AG10803 (cell line): Measurements from ENCODE around the gene SRGAP2B.
"Not testable (repeated sequence)": the region's sequence is repeated elsewhere in the genome, so short reads cannot be mapped to it uniquely, and the experiment has no call there.

Experiments used
- DNase-seq: peaks from one replicate; pipeline ENCODE4 v3.0.0; 2010; ENCODE audit warnings: low read depth
- H3K4me3 ChIP-seq: 2 replicates; pipeline ENCODE4 v1.5.1; 2011; ENCODE audit warnings: mild to moderate bottlenecking, low read length, control low read depth

The SRGAP2B gene

DNA sequence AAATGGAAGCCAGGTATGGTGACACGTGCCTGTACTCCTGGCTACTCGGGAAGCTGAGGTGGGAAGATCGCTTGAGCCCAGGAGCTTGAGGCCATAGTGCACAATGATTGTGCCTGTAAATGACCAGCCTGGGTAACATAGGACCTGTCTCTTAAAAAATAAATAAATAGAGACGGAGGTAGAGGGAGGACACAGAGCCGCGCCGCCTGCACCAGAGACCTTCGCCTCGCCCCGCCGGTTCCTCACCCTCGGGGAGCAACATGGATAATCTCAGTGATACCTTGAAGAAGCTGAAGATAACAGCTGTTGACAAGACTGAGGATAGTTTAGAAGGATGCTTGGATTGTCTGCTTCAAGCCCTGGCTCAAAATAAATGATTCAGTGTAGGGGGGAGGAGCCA, 130.4 kb downstream of the SRGAP2B start:
- DNase-seq, H3K4me3 ChIP-seq: not testable (repeated sequence)

DNA sequence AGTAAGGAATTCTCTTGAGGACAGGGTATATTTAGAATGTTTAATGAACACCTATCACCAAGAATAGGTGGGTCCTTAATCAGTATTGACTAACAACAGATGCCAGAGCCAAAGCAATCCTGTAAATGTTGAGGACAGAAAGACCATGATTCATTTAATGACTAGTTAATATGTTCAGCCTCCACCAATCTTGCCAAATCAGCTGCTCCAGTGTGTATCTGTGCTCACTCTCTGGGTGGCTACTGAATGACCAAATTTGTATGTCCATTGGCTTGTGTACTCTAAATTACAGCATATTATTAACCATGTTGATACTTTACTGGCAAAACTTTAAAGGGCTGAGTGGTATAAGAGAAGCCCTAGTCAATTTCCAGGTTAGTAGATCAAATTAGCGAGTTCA, 130.9 kb downstream of the SRGAP2B start:
- DNase-seq, H3K4me3 ChIP-seq: not testable (repeated sequence)

GRCh38 chr1:144963571-144963970, 131.6 kb downstream of the SRGAP2B start:
- DNase-seq, H3K4me3 ChIP-seq: not testable (repeated sequence)

DNA sequence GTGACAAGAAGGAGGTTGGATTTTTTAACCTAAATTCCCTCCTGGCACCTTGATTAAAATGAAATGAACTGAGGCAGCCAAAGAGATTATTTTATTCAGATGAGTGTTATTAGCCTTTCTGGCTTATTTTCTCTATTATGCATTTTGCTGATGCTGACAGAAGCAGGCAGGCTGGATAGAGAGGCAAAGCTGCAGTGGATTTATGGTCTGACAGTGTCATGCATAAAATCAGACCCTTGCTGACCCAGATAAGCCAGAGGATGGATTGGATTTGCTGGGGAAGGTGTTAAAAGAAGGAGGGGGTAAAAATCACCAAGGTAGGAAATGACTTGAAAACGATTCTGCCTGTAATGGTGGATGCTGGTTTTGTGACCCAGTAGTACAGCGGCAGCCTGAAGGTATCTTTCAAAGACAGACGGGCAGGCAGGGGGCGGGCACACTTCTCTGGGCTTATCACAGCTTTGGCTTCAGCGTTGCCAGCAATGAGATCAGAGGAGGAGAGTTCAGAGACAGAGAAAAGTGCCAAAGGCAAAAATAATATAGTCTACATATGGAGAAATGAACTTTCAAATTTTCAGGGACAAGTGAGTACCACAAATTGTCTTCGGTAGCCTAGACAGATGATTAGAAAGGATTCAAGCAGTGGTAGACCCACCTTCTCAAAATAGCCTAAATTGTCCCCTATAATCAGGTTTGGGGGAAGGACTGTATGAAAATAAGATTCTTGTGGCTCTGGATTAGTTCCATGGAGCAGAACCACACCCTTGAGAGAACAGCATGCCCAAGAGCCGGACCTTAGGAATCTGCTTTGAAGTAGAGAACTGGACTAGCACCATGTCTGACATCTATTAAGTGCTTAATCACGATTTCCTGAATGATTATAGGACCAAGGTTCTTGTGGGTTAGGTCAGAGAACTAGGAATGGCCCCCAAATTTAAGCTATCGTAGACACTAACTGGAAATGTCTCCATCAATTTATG, 133.2 kb downstream of the SRGAP2B start:
- DNase-seq, H3K4me3 ChIP-seq: not testable (repeated sequence)

GRCh38 chr1:144960929-144961488, 134.1 kb downstream of the SRGAP2B start:
- H3K4me3 ChIP-seq, DNase-seq: not testable (repeated sequence)

- H3K4me3 ChIP-seq: not testable (repeated sequence)
Measured at GRCh38 chr1:144948390-144948789, 146.7 kb downstream of the SRGAP2B start.

GRCh38 chr1:144947495-144947894, 147.6 kb downstream of the SRGAP2B start:
- H3K4me3 ChIP-seq, DNase-seq: not testable (repeated sequence)

More at GRCh38 chr1:144948390-144948789, 146.7 kb downstream of the SRGAP2B start:
- not testable (repeated sequence) for DNase-seq

- not testable (repeated sequence) for DNase-seq, H3K4me3 ChIP-seq
Measured at GRCh38 chr1:144946525-144947480, 148.3 kb downstream of the SRGAP2B start.

DNA sequence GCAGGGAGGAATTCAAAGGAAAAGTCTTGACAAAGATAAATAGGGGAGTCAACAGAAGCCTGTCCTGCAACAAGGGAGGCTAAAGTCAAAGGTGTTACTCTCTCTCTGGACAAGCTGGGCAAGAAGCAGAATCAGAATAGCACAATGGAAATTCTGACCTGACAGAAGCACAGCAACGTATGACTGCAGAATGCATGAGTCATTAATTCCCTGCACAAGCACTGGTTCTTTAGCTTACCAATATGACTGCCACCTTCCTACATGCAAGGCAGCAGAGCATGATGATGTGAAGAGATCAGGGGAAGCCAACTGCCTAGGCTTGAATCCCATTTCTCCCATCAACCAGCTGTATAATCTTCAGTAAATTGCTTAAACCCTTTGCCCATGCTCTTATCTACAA, 153.4 kb downstream of the SRGAP2B start:
- H3K4me3 ChIP-seq, DNase-seq: not testable (repeated sequence)

- DNase-seq: not testable (repeated sequence)
Measured at GRCh38 chr1:144940054-144940453, 155.1 kb downstream of the SRGAP2B start.

GRCh38 chr1:144938627-144939026, 156.5 kb downstream of the SRGAP2B start:
- DNase-seq, H3K4me3 ChIP-seq: not testable (repeated sequence)

More at GRCh38 chr1:144940054-144940453, 155.1 kb downstream of the SRGAP2B start:
- H3K4me3 ChIP-seq: not testable (repeated sequence)

DNA sequence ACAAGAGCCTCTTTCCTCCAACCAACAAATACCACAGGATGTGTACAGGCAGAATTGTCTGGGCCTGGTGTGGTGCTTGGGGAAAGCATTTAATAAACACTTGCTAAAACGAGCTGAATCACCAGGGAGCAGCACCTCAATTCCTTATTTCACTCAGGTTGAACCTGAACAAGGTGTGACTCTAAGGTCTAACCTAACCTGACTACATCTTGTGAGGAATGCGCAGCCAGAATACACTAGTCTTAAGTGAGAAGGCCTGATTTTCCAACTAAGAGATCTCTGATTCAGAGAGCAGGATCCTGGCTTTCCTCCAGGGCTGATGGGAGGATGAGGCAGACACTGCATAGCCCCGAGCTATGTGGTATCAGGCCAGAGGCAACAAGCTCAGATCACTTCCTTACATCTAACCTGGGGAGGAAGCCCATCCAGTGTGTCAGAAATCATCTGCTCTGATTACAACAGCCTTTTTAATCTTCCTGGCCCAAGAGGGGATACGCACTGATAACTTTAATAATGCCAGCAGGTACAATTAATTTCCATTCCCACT, 158.9 kb downstream of the SRGAP2B start:
- not testable (repeated sequence) for DNase-seq, H3K4me3 ChIP-seq

DNA sequence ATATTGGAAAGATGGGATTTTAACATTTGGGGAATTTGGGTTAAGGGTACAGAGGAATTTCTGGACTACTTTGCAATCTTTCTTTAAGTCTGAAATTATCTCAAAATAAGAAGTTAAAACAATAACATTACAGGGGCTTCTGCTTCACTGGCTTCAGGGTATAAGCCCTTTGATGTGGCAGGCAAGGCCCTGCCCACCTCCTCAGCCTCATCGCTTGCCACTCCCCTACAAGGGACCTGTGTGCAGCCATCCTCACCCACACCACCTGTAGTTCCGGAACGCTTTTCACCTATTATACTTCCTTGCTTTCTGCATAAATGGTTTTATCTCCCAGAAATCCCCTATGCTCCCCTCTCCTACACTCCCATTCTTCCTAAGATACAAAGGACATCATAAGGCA, 159.8 kb downstream of the SRGAP2B start:
- DNase-seq, H3K4me3 ChIP-seq: not testable (repeated sequence)

DNA sequence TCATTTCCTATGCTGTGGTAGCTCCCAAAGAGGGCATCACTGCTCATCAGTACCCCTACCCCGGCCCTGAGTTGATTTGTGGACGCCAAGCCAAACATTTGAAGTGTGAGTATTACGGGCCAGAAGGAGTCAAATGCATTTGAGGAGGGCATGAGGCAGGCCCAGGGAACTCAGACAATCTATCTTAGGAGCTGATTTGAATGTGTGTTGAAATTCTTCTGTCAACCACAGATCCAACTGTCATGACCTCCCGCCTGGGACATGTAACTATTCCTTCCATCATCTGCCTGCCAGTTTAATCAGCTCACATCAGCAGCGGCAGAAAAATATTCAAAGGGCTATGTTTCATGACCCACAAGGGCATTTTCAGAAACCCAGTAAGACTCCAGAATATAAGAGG, 162.1 kb downstream of the SRGAP2B start:
- not testable (repeated sequence) for DNase-seq, H3K4me3 ChIP-seq

DNA sequence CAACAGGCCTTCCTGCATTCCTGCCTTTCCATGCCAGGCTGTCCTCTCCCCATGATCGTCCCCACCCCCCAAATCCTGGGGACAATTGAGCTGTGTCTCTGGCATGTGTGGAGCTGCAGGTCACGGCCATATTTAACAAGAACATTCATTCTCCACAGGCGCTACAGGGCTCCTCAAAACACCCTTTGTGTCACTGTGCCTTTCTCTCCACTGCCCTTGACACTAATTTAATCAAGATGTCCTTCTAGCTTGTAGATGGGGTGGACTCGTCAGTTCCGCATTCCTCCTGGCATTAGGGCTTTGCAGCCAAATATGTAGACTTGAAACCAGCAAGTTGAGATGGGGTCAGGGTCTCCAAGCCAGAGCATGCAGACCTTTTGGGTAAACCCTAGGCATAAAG, 163.0 kb downstream of the SRGAP2B start:
- peak; percentile 69 for DNase-seq

DNA sequence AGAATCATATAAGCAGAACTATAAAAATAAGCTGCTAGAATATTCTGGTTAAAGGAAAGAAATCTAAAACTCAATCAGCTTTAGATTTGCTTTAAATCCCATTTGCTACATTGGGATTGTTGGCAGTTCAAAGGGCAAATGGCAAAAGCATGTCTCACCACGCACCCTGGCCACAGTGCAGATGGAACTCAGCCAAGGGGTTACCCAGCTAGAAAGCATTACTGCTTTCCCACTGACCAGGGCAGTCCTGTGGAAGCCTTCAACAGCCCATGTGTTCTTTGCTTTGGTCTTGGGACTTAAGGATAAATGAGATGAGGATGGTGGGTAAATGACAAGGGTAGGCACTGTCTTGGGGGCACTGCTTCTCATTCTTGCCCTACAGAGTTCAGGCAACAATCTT, 163.6 kb downstream of the SRGAP2B start:
- DNase-seq, H3K4me3 ChIP-seq: not testable (repeated sequence)

More for the DNA sequence above, 163.0 kb downstream of the SRGAP2B start:
- H3K4me3 ChIP-seq: not testable (repeated sequence)

DNA sequence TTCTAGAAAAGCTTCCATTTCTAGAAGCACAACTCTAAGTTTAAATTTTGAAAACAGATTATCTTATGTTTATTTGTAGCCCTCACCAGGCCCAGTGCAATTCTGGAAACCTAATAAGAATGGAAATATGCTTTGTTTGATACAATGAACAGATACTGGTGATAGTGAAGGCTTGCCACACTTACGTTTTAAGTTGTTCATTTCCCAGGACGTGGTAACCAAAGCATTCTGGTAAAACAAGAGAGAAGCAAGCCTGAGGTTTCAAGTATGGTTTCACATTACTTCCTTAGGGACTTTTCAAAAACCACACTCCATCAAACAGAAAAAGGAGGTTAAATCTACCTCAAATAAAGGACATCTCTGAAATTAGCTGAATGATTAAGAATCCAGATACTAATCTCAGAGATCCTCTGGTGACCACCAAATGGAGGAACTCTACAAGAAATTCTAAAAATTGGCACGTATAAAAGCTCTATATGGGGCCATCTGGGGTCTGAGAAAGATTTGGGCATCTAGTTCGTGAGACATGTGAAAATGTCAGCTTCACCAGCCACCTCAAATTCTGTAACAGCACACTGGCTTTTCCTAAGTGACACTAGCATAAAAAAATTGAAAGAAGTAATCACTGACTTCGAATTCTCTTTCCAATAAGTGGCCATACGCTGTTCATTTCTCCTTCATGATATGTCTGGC, 164.9 kb downstream of the SRGAP2B start:
- not testable (repeated sequence) for H3K4me3 ChIP-seq, DNase-seq

- not testable (repeated sequence) for DNase-seq, H3K4me3 ChIP-seq
Measured at GRCh38 chr1:144927292-144927691, 167.8 kb downstream of the SRGAP2B start.

DNA sequence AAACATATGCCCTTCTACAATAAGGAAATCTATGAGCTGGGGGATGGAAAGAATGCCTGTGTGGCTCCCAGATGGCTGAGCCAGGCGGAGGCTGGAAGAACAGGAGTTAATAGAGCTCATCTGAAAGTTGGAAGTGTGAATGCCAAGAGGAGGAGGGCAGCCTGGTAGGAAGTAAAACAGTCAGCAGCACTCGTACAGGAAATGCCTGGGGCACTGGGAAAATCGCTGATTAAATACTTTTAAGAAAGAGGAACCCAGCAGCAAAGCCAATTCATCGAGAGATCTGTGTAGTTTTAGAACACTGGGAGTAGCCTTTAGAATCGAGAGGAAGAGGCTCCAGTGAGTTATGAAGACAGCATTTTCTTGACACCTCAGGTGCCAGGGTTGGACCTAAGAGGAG, 171.5 kb downstream of the SRGAP2B start:
- DNase-seq, H3K4me3 ChIP-seq: not testable (repeated sequence)
